A549 (cell line): Measurements from ENCODE around the gene DSG1. TPM values are rescaled to one million over a fixed set of nuclear protein-coding genes. Genes with fewer than 3 reads are reported as not detected.
"Not testable (repeated sequence)": the region's sequence is repeated elsewhere in the genome, so short reads cannot be mapped to it uniquely, and the experiment has no call there.

ENCODE experiments used
- ATAC-seq, 2 experiments: fragments of 200-7000 bp in 1 of 2; fragments of >200 bp in 1 of 2; cut with Nextera tagmentation in 1 of 2; cut with Tn5 transposase in 1 of 2; 3 replicates each; pipeline versions ENCODE4 v1.8.0 to v1.9.1; 2018 to 2020; ENCODE audit warnings: mild to moderate bottlenecking in 1 of 2, moderate library complexity in 1 of 2
- CTCF ChIA-PET: fragments of 300-600 bp; sonication (Branson Sonifier 250); formaldehyde crosslinking; extraction: SDS; loops from one replicate; lab custom pipeline; 2021; ENCODE audit warnings: antibody characterized with exemption, inconsistent platforms; lab: Yijun Ruan, JAX
- POLR2A ChIA-PET: fragments of 350-600 bp; formaldehyde crosslinking; extraction: SDS; loops from one replicate; lab custom pipeline; 2021; ENCODE audit warnings: antibody characterized with exemption, inconsistent platforms; lab: Yijun Ruan, JAX
- DNase-seq, 2 experiments: peaks; one replicate each; pipeline versions ENCODE4 v3.0.0 to v3.0.0-alpha.2; 2011 to 2016; ENCODE audit warnings: low read depth in 1 of 2, low spot score in 1 of 2
- FAIRE-seq: peaks from 2 replicates; lab custom pipeline; 2011; peaks lifted over from hg19 to GRCh38; lab: Jason Lieb, UNC
- H3K27ac ChIP-seq, 2 experiments: fragments of >200 bp; sonication (Bioruptor Twin); formaldehyde crosslinking; 3 replicates each; pipeline ENCODE4 v1.5.1; 2016 to 2017
- H3K4me1 ChIP-seq: fragments of >200 bp; sonication (Bioruptor Twin); formaldehyde crosslinking; 3 replicates; pipeline ENCODE4 v1.6.1; 2016
- H3K4me2 ChIP-seq: fragments of >200 bp; sonication (Bioruptor Twin); formaldehyde crosslinking; 3 replicates; pipeline ENCODE4 v1.6.1; 2016
- H3K4me3 ChIP-seq: fragments of >200 bp; sonication (Bioruptor Twin); formaldehyde crosslinking; 3 replicates; pipeline ENCODE4 v1.5.1; 2016
- H3K9me3 ChIP-seq: fragments of >200 bp; sonication (Bioruptor Twin); formaldehyde crosslinking; 3 replicates; pipeline ENCODE4 v1.6.1; 2016
- CBX2 ChIP-seq: fragments of 200-600 bp; sonication (generic); IDR thresholded peaks from 2 replicates; pipeline ENCODE4 v1.6.1; 2016; ENCODE audit warnings: low read depth, mild to moderate bottlenecking, borderline replicate concordance
- CEBPB ChIP-seq, 2 experiments: fragments of >200 bp in 1 of 2; sonication (Bioruptor Twin) in 1 of 2; formaldehyde crosslinking in 1 of 2; IDR thresholded peaks; 2 replicates each; pipeline ENCODE4 v1.6.1; 2012 to 2016
- EP300 ChIP-seq, 2 experiments: fragments of >200 bp; sonication (Bioruptor Twin); formaldehyde crosslinking; IDR thresholded peaks; 2 replicates in 1 of 2; 3 replicates in 1 of 2; pipeline ENCODE4 v1.6.1; 2016 to 2017
- ESRRA ChIP-seq: fragments of 150-350 bp; IDR thresholded peaks from 2 replicates; pipeline ENCODE4 v1.6.1; 2014; ENCODE audit warnings: mild to moderate bottlenecking, low read length, borderline replicate concordance
- HOXA7 ChIP-seq: fragments of 250-450 bp; sonication (Bioruptor Pico); IDR thresholded peaks from 2 replicates; pipeline ENCODE4 v1.5.0; 2020; ENCODE audit warnings: mild to moderate bottlenecking, moderate library complexity
- KDM5A ChIP-seq: fragments of 200-600 bp; sonication (generic); IDR thresholded peaks from 2 replicates; pipeline ENCODE4 v1.6.1; 2016; ENCODE audit warnings: antibody characterized with exemption, mild to moderate bottlenecking
- MAZ ChIP-seq: fragments of 150-350 bp; IDR thresholded peaks from 2 replicates; pipeline ENCODE4 v1.6.1; 2014; ENCODE audit warnings: antibody characterized with exemption, low read depth, low read length, borderline replicate concordance
- MYC ChIP-seq: IDR thresholded peaks from 2 replicates; pipeline ENCODE4 v1.6.1; 2012; ENCODE audit warnings: mild to moderate bottlenecking, inconsistent platforms, low read length, improper control_type of control experiment, borderline replicate concordance
- NFE2L2 ChIP-seq: fragments of 150-350 bp; conservative IDR thresholded peaks from 2 replicates; pipeline ENCODE4 v1.6.1; 2014; ENCODE audit warnings: low read length
- POLR2A ChIP-seq: IDR thresholded peaks from 2 replicates; pipeline ENCODE4 v1.6.1; 2012; ENCODE audit warnings: mild to moderate bottlenecking, low read length
- RARB ChIP-seq: fragments of 250-450 bp; sonication (Bioruptor Pico); IDR thresholded peaks from 2 replicates; pipeline ENCODE4 v1.8.0; 2021; ENCODE audit warnings: mild to moderate bottlenecking, moderate library complexity
- RCOR1 ChIP-seq: fragments of 150-350 bp; IDR thresholded peaks from 2 replicates; pipeline ENCODE4 v1.6.1; 2014; ENCODE audit warnings: antibody characterized with exemption, low read length, low read depth
- SMC3 ChIP-seq: fragments of >200 bp; sonication (Bioruptor Twin); formaldehyde crosslinking; IDR thresholded peaks from 3 replicates; pipeline ENCODE4 v1.6.1; 2018; ENCODE audit warnings: inconsistent platforms
- SREBF2 ChIP-seq: fragments of 450-650 bp; IDR thresholded peaks from 2 replicates; pipeline ENCODE4 v1.6.1; 2014; ENCODE audit warnings: mild to moderate bottlenecking, moderate library complexity
- ZC3H11A ChIP-seq: fragments of 450-650 bp; IDR thresholded peaks from 2 replicates; pipeline ENCODE4 v1.6.1; 2014; ENCODE audit warnings: antibody characterized with exemption, mild to moderate bottlenecking
- ZFP36 ChIP-seq: fragments of 450-650 bp; IDR thresholded peaks from 2 replicates; pipeline ENCODE4 v1.6.1; 2014; ENCODE audit warnings: borderline replicate concordance; ENCODE audit not compliant: partially characterized antibody
- WGBS: methylation state at CpG from one replicate; pipeline ENCODE4 v1.1.6; 2017; ENCODE audit errors: missing lambda C conversion rate; 5-methylcytosine and 5-hydroxymethylcytosine counted together
- polyA plus RNA-seq, 4 experiments: library from polyadenylated mRNA; depleted of rRNA in 3 of 4; stranded (reverse); fragments of >200 nt; fragmentation: RNase III in 1 of 4; extraction: RNeasy Plus Mini Kit Qiagen cat#74134 plus additional on column Dnase treatment in 1 of 4; gene quantifications; 2 replicates in 3 of 4; 3 replicates in 1 of 4; pipeline ENCODE4 v1.2.3, GENCODE V29; 2011 to 2017
- TF ChIP-seq, protein P1 (sequence below): fragments of >200 bp; sonication (Bioruptor Twin); formaldehyde crosslinking; IDR thresholded peaks from 3 replicates; pipeline ENCODE4 v1.5.1; 2016
- TF ChIP-seq, protein P2 (sequence below): fragments of 250-450 bp; sonication (Bioruptor Pico); IDR thresholded peaks from 2 replicates; pipeline ENCODE4 v1.5.0; 2020; ENCODE audit warnings: low read depth, mild to moderate bottlenecking, moderate library complexity
- TF ChIP-seq, protein P3 (sequence below): fragments of >200 bp; sonication (Bioruptor Twin); formaldehyde crosslinking; IDR thresholded peaks from 2 replicates; pipeline ENCODE4 v1.6.1; 2016
- TF ChIP-seq, protein P4 (sequence below): fragments of 450-650 bp; IDR thresholded peaks from 2 replicates; pipeline ENCODE4 v1.6.1; 2014; ENCODE audit warnings: antibody characterized with exemption
- TF ChIP-seq, protein P5 (sequence below): IDR thresholded peaks from 2 replicates; pipeline ENCODE4 v1.6.1; 2012; ENCODE audit warnings: low read depth, borderline replicate concordance

The DSG1 gene
- polyA plus RNA-seq, 2 of the 4 experiments (the other 2 are of a cell fraction), result not detected

DNA sequence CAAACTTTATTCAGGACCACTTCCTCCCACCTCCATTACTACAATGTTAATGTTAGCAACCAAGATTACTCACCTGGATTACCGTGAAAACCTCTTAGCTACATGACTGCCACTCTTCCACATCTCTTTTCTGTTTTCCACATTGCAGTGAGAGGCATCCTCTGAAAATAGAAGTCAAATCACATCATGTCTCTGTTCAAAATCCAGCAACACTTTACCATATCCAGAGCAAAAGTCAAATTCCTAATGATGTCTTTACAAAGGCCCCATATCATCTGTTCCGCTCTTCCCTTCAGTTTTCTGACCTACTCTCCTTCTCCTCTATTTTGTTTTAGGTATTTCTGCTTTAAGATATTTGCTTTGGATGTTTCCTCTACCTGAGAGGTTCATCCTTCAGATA, 37.5 kb upstream of the DSG1 start:
- DNase-seq, result no peak
- FAIRE-seq, result no peak
- CTCF ChIA-PET, result no interaction called here
- POLR2A ChIA-PET, result no interaction called here
- no peak overlapping the region for H3K27ac ChIP-seq
- ATAC-seq, result no peak
- no peak overlapping the region for H3K4me3 ChIP-seq
- H3K9me3 ChIP-seq, result no peaks in the 10 kb centered on the region
- 89% methylated on average over 2 of the region's 2 CpGs for WGBS
- no peak overlapping the region for H3K4me2 ChIP-seq
- peaks cover 11% of the 10 kb centered on the region for H3K4me1 ChIP-seq
- TF ChIP-seq POLR2A, result no peak
- TF ChIP-seq, protein P1, sequence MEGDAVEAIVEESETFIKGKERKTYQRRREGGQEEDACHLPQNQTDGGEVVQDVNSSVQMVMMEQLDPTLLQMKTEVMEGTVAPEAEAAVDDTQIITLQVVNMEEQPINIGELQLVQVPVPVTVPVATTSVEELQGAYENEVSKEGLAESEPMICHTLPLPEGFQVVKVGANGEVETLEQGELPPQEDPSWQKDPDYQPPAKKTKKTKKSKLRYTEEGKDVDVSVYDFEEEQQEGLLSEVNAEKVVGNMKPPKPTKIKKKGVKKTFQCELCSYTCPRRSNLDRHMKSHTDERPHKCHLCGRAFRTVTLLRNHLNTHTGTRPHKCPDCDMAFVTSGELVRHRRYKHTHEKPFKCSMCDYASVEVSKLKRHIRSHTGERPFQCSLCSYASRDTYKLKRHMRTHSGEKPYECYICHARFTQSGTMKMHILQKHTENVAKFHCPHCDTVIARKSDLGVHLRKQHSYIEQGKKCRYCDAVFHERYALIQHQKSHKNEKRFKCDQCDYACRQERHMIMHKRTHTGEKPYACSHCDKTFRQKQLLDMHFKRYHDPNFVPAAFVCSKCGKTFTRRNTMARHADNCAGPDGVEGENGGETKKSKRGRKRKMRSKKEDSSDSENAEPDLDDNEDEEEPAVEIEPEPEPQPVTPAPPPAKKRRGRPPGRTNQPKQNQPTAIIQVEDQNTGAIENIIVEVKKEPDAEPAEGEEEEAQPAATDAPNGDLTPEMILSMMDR, result no peak
- TF ChIP-seq, protein P2, sequence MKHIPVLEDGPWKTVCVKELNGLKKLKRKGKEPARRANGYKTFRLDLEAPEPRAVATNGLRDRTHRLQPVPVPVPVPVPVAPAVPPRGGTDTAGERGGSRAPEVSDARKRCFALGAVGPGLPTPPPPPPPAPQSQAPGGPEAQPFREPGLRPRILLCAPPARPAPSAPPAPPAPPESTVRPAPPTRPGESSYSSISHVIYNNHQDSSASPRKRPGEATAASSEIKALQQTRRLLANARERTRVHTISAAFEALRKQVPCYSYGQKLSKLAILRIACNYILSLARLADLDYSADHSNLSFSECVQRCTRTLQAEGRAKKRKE (CRISPR knock-in tag), result no peak

DNA sequence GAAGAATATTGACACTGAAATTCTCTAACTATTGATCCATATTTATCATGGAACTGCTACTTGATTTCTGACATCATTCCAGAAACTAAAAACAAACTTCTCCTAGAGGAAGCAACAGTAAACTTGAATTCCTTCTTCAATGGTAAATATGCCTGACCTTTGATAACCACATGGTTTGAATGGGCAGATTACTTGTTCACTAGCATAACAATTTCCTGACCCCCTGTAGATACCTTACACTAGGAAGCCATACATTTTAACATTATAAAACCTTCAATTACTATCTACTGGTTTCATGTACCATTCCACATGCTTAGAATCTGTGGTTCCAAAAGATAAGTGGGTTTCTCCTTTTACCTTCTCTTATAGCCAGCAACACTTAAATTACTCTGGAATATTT, 36.5 kb upstream of the DSG1 start:
- no peak overlapping the region for H3K27ac ChIP-seq
- TF ChIP-seq ZC3H11A (no peak), NFE2L2 (no peak), MAZ (no peak), CEBPB (IDR thresholded peaks at IDR 0.05) (no peak), CBX2 (no peak), RARB (CRISPR knock-in tag) (no peak), ZFP36 (no peak), MYC (no peak), EP300 (IDR thresholded peaks at IDR 0.05) (no peak), ESRRA (no peak), SREBF2 (no peak), KDM5A (no peak), RCOR1 (no peak)
- TF ChIP-seq, protein P3, sequence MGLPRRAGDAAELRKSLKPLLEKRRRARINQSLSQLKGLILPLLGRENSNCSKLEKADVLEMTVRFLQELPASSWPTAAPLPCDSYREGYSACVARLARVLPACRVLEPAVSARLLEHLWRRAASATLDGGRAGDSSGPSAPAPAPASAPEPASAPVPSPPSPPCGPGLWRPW, result no peak
- TF ChIP-seq, protein P4, sequence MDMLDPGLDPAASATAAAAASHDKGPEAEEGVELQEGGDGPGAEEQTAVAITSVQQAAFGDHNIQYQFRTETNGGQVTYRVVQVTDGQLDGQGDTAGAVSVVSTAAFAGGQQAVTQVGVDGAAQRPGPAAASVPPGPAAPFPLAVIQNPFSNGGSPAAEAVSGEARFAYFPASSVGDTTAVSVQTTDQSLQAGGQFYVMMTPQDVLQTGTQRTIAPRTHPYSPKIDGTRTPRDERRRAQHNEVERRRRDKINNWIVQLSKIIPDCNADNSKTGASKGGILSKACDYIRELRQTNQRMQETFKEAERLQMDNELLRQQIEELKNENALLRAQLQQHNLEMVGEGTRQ, result no peak
- TF ChIP-seq, all 56 proteins: peak for 0
- no peaks in the 10 kb centered on the region for H3K9me3 ChIP-seq
- FAIRE-seq, result no peak
- ATAC-seq, result no peak
- CTCF ChIA-PET, result no interaction called here
- DNase-seq, result no peak
- H3K4me2 ChIP-seq, result no peak overlapping the region
- H3K4me3 ChIP-seq, result no peak overlapping the region
- peaks cover 2% of the 10 kb centered on the region; the same call in 2 of the 3 replicates for H3K4me1 ChIP-seq
- POLR2A ChIA-PET, result no interaction called here

DNA sequence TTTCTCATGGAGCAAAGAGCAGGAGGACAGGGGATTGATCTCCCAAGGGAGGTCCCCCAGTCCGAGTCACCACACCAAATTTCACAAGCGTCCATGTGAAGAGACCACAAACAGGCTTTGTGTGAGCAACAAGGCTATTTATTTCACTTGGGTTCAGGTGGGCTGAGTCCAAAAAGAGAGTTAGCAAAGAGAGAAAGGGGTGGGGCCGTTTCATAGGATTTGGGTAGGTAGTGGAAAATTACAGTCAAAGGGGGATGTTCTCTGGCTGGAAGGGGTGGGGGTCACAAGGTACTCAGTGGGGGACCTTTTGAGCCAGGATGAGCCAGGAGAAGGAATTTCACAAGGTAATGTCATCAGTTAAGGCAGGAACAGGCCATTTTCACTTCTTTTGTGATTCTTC, 28.5 kb upstream of the DSG1 start:
- CTCF ChIA-PET, H3K9me3 ChIP-seq, H3K4me2 ChIP-seq, FAIRE-seq, POLR2A ChIA-PET, H3K4me1 ChIP-seq, DNase-seq, H3K4me3 ChIP-seq, ATAC-seq, H3K27ac ChIP-seq: not testable (repeated sequence)
- WGBS, result 19% methylated on average over 3 of the region's 3 CpGs

DNA sequence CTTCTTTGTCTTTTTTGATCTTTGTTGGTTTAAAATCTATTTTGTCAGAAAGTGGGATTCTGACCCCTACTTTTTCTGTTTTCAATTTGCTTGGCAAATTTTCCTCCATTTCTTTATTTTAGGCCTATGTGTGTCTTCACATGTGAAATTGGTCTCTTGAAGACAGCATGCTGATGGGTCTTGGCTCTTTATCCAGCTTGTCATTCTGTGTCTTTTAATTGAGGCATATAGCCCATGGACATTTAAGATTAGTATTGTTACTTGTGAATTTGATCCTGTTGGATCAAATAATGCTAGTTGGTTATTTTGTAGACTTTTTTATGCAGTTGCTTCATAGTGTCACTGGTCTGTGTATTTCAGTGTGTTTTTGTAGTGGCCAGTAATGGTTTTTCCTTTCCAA, 26.3 kb upstream of the DSG1 start:
- CTCF ChIA-PET, result no interaction called here
- no peak for FAIRE-seq
- no peak for ATAC-seq

More for the DNA sequence above, 26.3 kb upstream of the DSG1 start:
- TF ChIP-seq HOXA7 (CRISPR knock-in tag) (no peak), RCOR1 (no peak), CBX2 (no peak), SMC3 (no peak), NFE2L2 (no peak), ZFP36 (no peak)
- TF ChIP-seq, protein P5, sequence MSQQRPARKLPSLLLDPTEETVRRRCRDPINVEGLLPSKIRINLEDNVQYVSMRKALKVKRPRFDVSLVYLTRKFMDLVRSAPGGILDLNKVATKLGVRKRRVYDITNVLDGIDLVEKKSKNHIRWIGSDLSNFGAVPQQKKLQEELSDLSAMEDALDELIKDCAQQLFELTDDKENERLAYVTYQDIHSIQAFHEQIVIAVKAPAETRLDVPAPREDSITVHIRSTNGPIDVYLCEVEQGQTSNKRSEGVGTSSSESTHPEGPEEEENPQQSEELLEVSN, result no peak
- no peak overlapping the region for H3K4me3 ChIP-seq
- DNase-seq, result no peak
- H3K4me2 ChIP-seq, result no peak overlapping the region
- no peak overlapping the region for H3K27ac ChIP-seq
- no peaks in the 10 kb centered on the region for H3K4me1 ChIP-seq
- H3K9me3 ChIP-seq, result no peaks in the 10 kb centered on the region
- POLR2A ChIA-PET, result no interaction called here
